ENCODE results near the gene USP6NL.

GRCh38 chr10:11539191-11539868, 72.1 kb downstream of the USP6NL start:
- no peak for TF ChIP-seq CTCF (conservative IDR thresholded peaks at IDR 0.05; ENCODE audit: low read depth, low read length)
- no peak for TF ChIP-seq EZH2 (IDR thresholded peaks at IDR 0.05; ENCODE audit: borderline replicate concordance, low read depth, low read length, poor library complexity, severe bottlenecking)

Measured in A673 (cell line).